A673 (cell line): ENCODE data around the gene TOE1.

Source experiments
- CTCF ChIP-seq: fragments of 300-800, 200-600 bp; sonication (generic); conservative IDR thresholded peaks from 2 replicates; pipeline ENCODE4 v1.5.1; 2017; ENCODE audit warnings: low read depth, mild to moderate bottlenecking, antibody characterized with exemption, low read length, moderate library complexity, mixed read lengths
- EZH2 ChIP-seq: fragments of 200-600 bp; sonication (generic); IDR thresholded peaks from 2 replicates; pipeline ENCODE4 v1.6.1; 2017; ENCODE audit warnings: borderline replicate concordance, low read depth, mild to moderate bottlenecking, mixed read lengths, antibody characterized with exemption, low read length; ENCODE audit not compliant: poor library complexity, severe bottlenecking

- TF ChIP-seq CTCF (no peak), EZH2 (no peak)
Observed at GRCh38 chr1:45325851-45326506, 14.0 kb upstream of the TOE1 start.
